SKM-1 (cell line): ENCODE results near the gene RNF41.

Source experiments
- DNase-seq: peaks from one replicate; lab custom pipeline; 2025; ENCODE audit not compliant: unreplicated experiment; lab: John Stamatoyannopoulos, UW

The RNF41 gene

DNA sequence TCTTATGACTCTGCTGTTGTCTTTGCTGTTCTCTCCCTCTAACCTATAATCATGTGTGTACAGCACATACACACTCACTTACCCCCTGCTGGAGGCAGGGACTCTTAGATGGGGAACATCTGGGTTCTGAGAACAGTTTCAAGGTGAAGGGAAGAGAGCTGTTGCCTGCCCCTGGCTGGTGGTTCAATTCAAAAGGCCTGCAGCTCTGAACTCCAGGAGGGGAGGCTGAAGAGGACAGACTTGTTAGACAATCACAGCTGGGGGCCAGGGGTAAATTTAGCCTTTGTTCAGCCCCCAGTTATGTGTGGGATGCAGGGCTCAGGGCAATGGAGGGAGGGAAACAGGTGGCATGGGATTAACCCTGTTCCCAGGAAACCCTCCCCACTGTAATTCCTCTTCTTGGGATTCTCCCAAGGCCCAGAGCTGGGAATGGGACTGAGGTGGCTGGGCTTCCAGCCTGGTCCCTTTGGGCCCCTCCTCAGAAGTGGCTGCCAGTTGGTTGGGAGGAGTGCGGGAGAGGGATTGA lies 67.4 kb downstream of the RNF41 start:
- DNase-seq = no peak

DNA sequence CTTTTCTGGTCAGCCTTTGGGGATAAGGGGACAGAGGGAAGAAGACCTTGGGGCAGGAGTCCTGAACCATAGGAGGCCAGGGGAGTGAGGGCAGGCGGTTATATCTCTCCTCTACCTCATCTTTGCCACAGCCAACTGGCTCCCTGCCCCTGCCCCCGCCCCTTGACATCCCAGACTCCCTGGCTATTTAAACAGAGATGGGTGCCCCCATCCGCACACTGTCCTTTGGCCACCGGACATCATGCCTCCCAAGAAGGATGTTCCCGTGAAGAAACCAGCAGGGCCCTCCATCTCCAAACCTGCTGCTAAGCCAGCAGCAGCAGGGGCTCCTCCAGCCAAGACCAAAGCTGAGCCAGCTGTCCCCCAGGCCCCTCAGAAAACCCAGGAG lies 68.0 kb downstream of the RNF41 start:
- DNase-seq = no peak

DNA sequence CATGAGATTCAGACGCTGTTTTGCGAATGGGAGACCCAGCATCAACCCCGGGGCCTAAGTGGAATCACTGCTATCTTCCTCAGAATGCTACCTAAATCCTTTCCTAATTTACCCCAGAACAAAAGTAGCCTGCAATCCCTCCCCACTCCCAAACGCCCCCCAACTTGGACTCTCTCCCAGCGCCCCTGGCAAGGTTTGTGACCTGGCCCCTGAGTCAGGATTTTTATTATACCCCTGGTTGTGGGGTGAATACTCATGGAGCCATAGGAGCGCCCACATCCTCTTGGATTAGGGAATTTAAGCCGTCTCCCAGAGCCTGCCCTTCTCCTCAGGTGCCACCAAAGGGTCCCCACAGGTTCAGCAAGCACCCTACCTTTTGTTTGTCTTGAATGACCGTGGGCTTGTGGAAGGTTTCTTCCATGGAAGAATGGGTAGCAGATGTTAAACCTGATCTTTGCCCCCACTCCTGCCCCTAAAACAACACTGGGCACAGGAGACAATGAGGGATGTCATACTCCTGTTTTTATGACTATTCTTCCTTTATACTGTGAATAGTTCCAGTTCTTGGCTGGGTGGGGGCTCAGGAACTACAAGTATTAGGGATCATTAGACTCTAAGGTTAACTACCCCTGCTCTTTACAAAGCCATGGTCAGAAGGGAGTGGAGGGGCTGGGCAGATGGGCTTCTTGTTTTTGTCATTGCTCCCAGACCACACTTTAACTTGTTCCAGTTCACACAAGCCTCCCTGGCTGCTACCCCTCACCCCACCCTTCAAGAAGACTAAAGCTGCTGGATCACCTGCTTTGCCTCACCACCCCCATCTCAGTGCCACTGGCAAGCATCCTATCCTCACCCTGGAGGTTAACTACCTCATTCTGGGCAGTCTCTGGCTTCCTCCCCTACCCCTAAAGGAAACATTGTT lies 68.7 kb downstream of the RNF41 start:
- DNase-seq = no peak
